Hematopoietic multipotent progenitor cell treated with erythropoietin and hydrocortisone succinate and interleukin-3 and kit ligand, for 15 days (in vitro differentiated cells): ENCODE data around the gene MAPKBP1.
"Not testable (repeated sequence)": the region's sequence is repeated elsewhere in the genome, so short reads cannot be mapped to it uniquely, and the experiment has no call there.

Experiments used
- DNase-seq: peaks from one replicate; pipeline ENCODE4 v3.0.0-alpha.2; 2015; ENCODE audit warnings: low spot score

Gene MAPKBP1

GRCh38 chr15:41774062-41774881 lies at the start of gene MAPKBP1:
TSS of gene MAPKBP1 (plus strand) at chr15:41774484. CDS start at chr15:41775276, 792 bp downstream.
- peak; percentile 97 for DNase-seq

GRCh38 chr15:41727143-41727542 lies 47.1 kb upstream of the MAPKBP1 start:
- no peak for DNase-seq

- not testable (repeated sequence) for DNase-seq
These were observed 46.2 kb upstream of the MAPKBP1 start for GRCh38 chr15:41728061-41728460.

GRCh38 chr15:41730543-41730942 lies 43.7 kb upstream of the MAPKBP1 start:
- DNase-seq: no peak

- no peak for DNase-seq
These were observed 41.8 kb upstream of the MAPKBP1 start for GRCh38 chr15:41732483-41732882.

GRCh38 chr15:41734079-41734478 lies 40.2 kb upstream of the MAPKBP1 start:
- no peak for DNase-seq

- DNase-seq: no peak
These were observed 39.2 kb upstream of the MAPKBP1 start for GRCh38 chr15:41735046-41735445.

- DNase-seq: not testable (repeated sequence)
These were observed 38.8 kb upstream of the MAPKBP1 start for GRCh38 chr15:41735492-41735891.

- DNase-seq: no peak
These were observed 27.5 kb upstream of the MAPKBP1 start for GRCh38 chr15:41746802-41747201.

- DNase-seq: no peak
These were observed 18.1 kb upstream of the MAPKBP1 start for GRCh38 chr15:41756198-41756597.

GRCh38 chr15:41772720-41773331 lies 1.5 kb upstream of the MAPKBP1 start:
- peak; percentile 76 for DNase-seq

GRCh38 chr15:41773332-41773728 lies 954 bp upstream of the MAPKBP1 start:
- no peak for DNase-seq

GRCh38 chr15:41773729-41774061 lies 589 bp upstream of the MAPKBP1 start:
- DNase-seq: no peak

GRCh38 chr15:41774882-41775417 lies 666 bp downstream of the MAPKBP1 start:
- no peak for DNase-seq

- DNase-seq: no peak
These were observed 1.4 kb downstream of the MAPKBP1 start for GRCh38 chr15:41775651-41776050.

GRCh38 chr15:41777421-41777973 lies 3.2 kb downstream of the MAPKBP1 start:
- DNase-seq: no peak

GRCh38 chr15:41778521-41778920 lies 4.2 kb downstream of the MAPKBP1 start:
- no peak for DNase-seq

- no peak for DNase-seq
These were observed 5.4 kb downstream of the MAPKBP1 start for GRCh38 chr15:41779662-41780157.

- no peak for DNase-seq
These were observed 6.0 kb downstream of the MAPKBP1 start for GRCh38 chr15:41780266-41780665.

- DNase-seq: no peak
These were observed 6.4 kb downstream of the MAPKBP1 start for GRCh38 chr15:41780727-41781126.

GRCh38 chr15:41782371-41783282 lies 8.3 kb downstream of the MAPKBP1 start:
- no peak for DNase-seq

- DNase-seq: no peak
These were observed 9.0 kb downstream of the MAPKBP1 start for GRCh38 chr15:41783296-41783695.
